Neuronal stem cell (in vitro differentiated cells): ENCODE data around the gene TTC16.

Experiments used
- DNase-seq: peaks from one replicate; pipeline ENCODE4 v3.0.0-alpha.2; 2013; ENCODE audit warnings: low spot score
- H2AFZ ChIP-seq: one replicate; pipeline ENCODE4 v1.6.1; 2013; ENCODE audit warnings: mild to moderate bottlenecking, low read length, inconsistent platforms
- H2AK5ac ChIP-seq: 2 replicates; pipeline ENCODE4 v1.6.1; 2013; ENCODE audit warnings: low read depth, mild to moderate bottlenecking, inconsistent platforms, low read length, moderate library complexity, mixed read lengths
- H2BK120ac ChIP-seq: 2 replicates; pipeline ENCODE4 v1.6.1; 2013; ENCODE audit warnings: low read depth, mild to moderate bottlenecking, inconsistent platforms, low read length, moderate library complexity, mixed read lengths
- H2BK12ac ChIP-seq: one replicate; pipeline ENCODE4 v1.6.1; 2013; ENCODE audit warnings: low read length, inconsistent platforms
- H2BK15ac ChIP-seq: 2 replicates; pipeline ENCODE4 v1.6.1; 2013; ENCODE audit warnings: mild to moderate bottlenecking, low read length, inconsistent platforms, mixed read lengths
- H2BK5ac ChIP-seq: one replicate; pipeline ENCODE4 v1.6.1; 2013; ENCODE audit warnings: inconsistent platforms, mild to moderate bottlenecking, low read length, moderate library complexity
- H3K14ac ChIP-seq: one replicate; pipeline ENCODE4 v1.6.1; 2013; ENCODE audit warnings: low read length, inconsistent platforms
- H3K18ac ChIP-seq: 2 replicates; pipeline ENCODE4 v1.6.1; 2013; ENCODE audit warnings: low read length, inconsistent platforms
- H3K23ac ChIP-seq: 2 replicates; pipeline ENCODE4 v1.6.1; 2013; ENCODE audit warnings: low read depth, mild to moderate bottlenecking, mixed read lengths, low read length, inconsistent platforms; ENCODE audit not compliant: poor library complexity
- H3K27ac ChIP-seq: replicated peaks from 3 replicates; pipeline ENCODE4 v1.5.1; 2013; ENCODE audit warnings: low read length, inconsistent platforms
- H3K27me3 ChIP-seq, 3 experiments: 2 replicates each; pipeline ENCODE4 v1.6.1; 2013; ENCODE audit warnings: low read length in 3 of 3, mild to moderate bottlenecking in 2 of 3, inconsistent platforms in 1 of 3, low read depth in 1 of 3, mixed read lengths in 1 of 3, moderate library complexity in 1 of 3; ENCODE audit not compliant: control insufficient read depth in 3 of 3, insufficient read depth in 3 of 3
- H3K36me3 ChIP-seq, 2 donors: replicated peaks in 1 of 2; 2 replicates each; pipeline ENCODE4 v1.6.1; 2013; ENCODE audit warnings: low read length in 2 of 2; ENCODE audit not compliant: control insufficient read depth in 2 of 2, insufficient read depth in 2 of 2
- H3K4ac ChIP-seq: 2 replicates; pipeline ENCODE4 v1.6.1; 2013; ENCODE audit warnings: inconsistent platforms, mild to moderate bottlenecking, low read length, moderate library complexity
- H3K4me1 ChIP-seq, 2 donors: 1 replicate in 1 of 2; 2 replicates in 1 of 2; pipeline ENCODE4 v1.6.1; 2013; ENCODE audit warnings: low read length in 2 of 2, low read depth in 1 of 2; ENCODE audit not compliant: control insufficient read depth in 2 of 2, insufficient read depth in 1 of 2
- H3K4me2 ChIP-seq: one replicate; pipeline ENCODE4 v1.6.1; 2013; ENCODE audit warnings: mild to moderate bottlenecking, low read length, inconsistent platforms; ENCODE audit not compliant: insufficient read depth, poor library complexity, severe bottlenecking
- H3K4me3 ChIP-seq, 2 donors: 2 replicates each; pipeline ENCODE4 v1.5.1; 2013; ENCODE audit warnings: low read length in 2 of 2, mild to moderate bottlenecking in 2 of 2, inconsistent platforms in 1 of 2, moderate library complexity in 1 of 2
- H3K79me1 ChIP-seq: one replicate; pipeline ENCODE4 v1.6.1; 2013; ENCODE audit warnings: low read depth, mild to moderate bottlenecking, inconsistent platforms, low read length, moderate library complexity
- H3K9ac ChIP-seq: one replicate; pipeline ENCODE4 v1.6.1; 2013; ENCODE audit warnings: mild to moderate bottlenecking, low read depth, low read length, inconsistent platforms; ENCODE audit not compliant: poor library complexity
- H3K9me3 ChIP-seq, 2 donors: replicated peaks in 1 of 2; 2 replicates each; pipeline versions ENCODE3 to v1.6.1; 2013; ENCODE audit warnings: low read length in 2 of 2, mild to moderate bottlenecking in 2 of 2, inconsistent platforms in 1 of 2, low read depth in 1 of 2, mixed read lengths in 1 of 2, moderate library complexity in 1 of 2; ENCODE audit not compliant: control insufficient read depth in 2 of 2, insufficient read depth in 1 of 2
- H4K8ac ChIP-seq: one replicate; pipeline ENCODE4 v1.6.1; 2013; ENCODE audit warnings: low read depth, mild to moderate bottlenecking, inconsistent platforms, low read length, moderate library complexity
- H4K91ac ChIP-seq: one replicate; pipeline ENCODE4 v1.6.1; 2013; ENCODE audit warnings: low read length, low read depth, mild to moderate bottlenecking, inconsistent platforms; ENCODE audit not compliant: poor library complexity
- WGBS, 2 donors: extraction: QIAGEN DNeasy Blood & Tissue Kit; methylation state at CpG; one replicate each; pipeline ENCODE4 v1.1.7; 2013; ENCODE audit warnings: missing lambda C conversion rate in 2 of 2, mixed read lengths in 1 of 2; ENCODE audit not compliant: insufficient read length in 2 of 2, insufficient replicate concordance in 1 of 2; ENCODE audit errors: extremely low coverage in 2 of 2; 5-methylcytosine and 5-hydroxymethylcytosine counted together

Gene TTC16

DNA sequence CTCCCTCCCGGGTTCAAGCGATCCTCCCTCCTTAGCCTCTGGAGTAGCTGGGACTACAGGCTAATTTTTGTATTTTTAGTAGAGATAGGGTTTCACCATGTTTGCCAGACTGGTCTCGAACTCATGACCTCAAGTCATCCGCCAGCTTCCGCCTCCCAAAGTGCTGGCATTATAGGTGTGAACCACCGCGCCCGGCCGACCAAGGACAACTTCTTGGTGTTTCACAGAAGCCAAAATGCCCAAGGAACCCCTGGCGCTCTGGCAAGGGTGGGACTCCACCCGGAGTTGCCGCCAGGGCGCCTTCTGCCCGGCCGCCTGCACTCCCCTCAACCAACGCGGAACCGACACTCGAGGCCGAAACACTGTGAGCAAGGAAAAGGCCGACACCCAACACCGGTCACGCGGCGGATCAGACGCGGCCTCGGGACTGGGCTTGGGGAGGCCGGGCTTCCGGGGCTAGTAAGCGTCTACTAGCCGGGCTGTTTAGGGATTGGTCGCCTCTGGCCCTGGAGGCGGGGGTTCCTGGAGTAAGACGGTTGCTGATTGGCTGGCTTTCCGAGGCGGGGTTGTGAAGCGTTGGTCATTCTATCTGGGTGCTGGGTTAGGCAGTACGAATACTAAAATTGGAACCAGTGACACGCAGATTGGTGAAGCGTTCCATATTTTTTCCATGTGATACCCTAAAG, 16.8 kb upstream of the TTC16 start:
- no peak overlapping the region for H3K27ac ChIP-seq
- DNase-seq, result peak; percentile 91

DNA sequence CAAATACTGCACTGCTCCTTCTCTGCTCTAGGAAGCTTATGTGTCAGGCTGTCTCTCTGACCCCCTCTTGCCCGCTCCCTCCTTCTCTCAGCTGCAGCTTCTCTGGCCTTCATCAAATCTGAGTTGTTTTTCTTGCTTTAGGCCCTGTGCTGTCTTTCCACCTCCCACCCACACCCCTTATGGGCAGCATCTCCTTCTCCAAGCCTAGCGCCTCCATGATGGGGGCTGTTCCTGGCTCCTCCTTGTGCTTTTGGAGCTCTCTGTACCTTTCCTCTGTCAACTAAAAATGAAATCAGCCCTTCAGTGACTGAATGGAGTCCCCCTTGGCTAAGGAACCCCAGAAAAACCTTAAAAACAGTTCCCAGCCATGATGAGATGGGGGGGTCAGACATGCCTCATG, 15.7 kb upstream of the TTC16 start:
- no peak overlapping the region for H4K91ac ChIP-seq
- H3K9ac ChIP-seq, result no peak overlapping the region
- peaks cover 0 to 4% of the 10 kb centered on the region in 2 donors for H3K4me1 ChIP-seq
- WGBS, 2 donors, result no CpG with 5 or more reads among the region's 2 CpGs
- no peak overlapping the region for H3K27ac ChIP-seq
- H2BK15ac ChIP-seq, result peak overlapping the region; percentile 9
- no peaks in the 10 kb centered on the region for H3K36me3 ChIP-seq
- no peaks in the 10 kb centered on the region for H3K27me3 ChIP-seq
- H2BK12ac ChIP-seq, result no peak overlapping the region
- H2AK5ac ChIP-seq, result peak overlapping the region; percentile 72
- no peak overlapping the region for H3K4ac ChIP-seq
- H4K8ac ChIP-seq, result no peak overlapping the region
- no peaks in the 10 kb centered on the region for H3K9me3 ChIP-seq
- no peak overlapping the region for H3K4me2 ChIP-seq
- no peak overlapping the region for H3K14ac ChIP-seq
- no peak overlapping the region for H3K23ac ChIP-seq
- no peak overlapping the region for H3K4me3 ChIP-seq
- H3K79me1 ChIP-seq, result no peaks in the 10 kb centered on the region
- H2BK5ac ChIP-seq, result no peak overlapping the region
- H3K18ac ChIP-seq, result no peak overlapping the region
- H2AFZ ChIP-seq, result no peak overlapping the region
- no peak for DNase-seq
- H2BK120ac ChIP-seq, result no peak overlapping the region

More for the DNA sequence above, 16.8 kb upstream of the TTC16 start:
- peak overlapping the region; percentile 75 for H3K23ac ChIP-seq
- H3K4me2 ChIP-seq, result peak overlapping the region; percentile 63
- no peak overlapping the region for H3K4ac ChIP-seq
- no peaks in the 10 kb centered on the region for H3K27me3 ChIP-seq
- H2BK120ac ChIP-seq, result no peak overlapping the region
- H2AFZ ChIP-seq, result no peak overlapping the region
- H2AK5ac ChIP-seq, result no peak overlapping the region
- WGBS, 2 donors, result no CpG with 5 or more reads among the region's 41 CpGs
- H3K79me1 ChIP-seq, result no peaks in the 10 kb centered on the region
- H3K4me3 ChIP-seq, result peak overlapping the region in 1 of 2 donors; percentile 77
- H3K9ac ChIP-seq, result peak overlapping the region; percentile 89
- no peaks in the 10 kb centered on the region for H3K36me3 ChIP-seq
- H4K8ac ChIP-seq, result peak overlapping the region; percentile 100
- H2BK5ac ChIP-seq, result no peak overlapping the region
- no peak overlapping the region for H2BK12ac ChIP-seq
- H3K18ac ChIP-seq, result peak overlapping the region; percentile 97
- no peak overlapping the region for H2BK15ac ChIP-seq
- H4K91ac ChIP-seq, result no peak overlapping the region
- no peaks in the 10 kb centered on the region for H3K9me3 ChIP-seq
- peaks cover 0 to 2% of the 10 kb centered on the region in 2 donors for H3K4me1 ChIP-seq
- H3K14ac ChIP-seq, result no peak overlapping the region

DNA sequence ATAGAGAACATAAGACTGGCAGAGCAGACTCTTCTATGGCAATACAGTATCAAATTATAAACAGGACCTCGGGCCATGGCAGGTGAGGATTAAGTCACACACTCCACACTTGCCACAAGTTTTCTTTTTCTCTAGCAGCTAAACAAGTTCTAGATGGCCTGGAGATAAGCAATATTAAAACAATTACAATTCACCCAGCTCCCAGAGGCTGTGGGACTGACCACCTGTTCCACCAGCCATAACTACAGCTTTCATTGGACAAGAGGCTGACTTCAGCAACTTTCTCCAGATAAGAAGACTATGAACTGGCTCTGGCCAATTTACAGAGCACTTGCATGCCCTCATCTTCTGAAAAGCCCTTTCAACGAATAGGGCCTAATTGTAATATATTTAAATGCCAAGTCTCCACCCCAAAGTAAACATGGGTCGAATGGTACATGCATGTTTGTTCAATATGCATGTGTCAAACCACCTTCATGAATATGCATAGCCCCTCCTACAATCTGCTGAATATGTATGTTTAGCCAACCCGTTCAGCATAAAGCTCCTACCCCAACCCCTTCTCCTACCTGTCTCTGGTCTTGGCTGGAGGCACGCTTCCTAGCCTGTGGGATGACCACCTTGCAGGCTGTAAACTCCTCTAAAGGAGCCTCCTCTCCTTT, 15.2 kb upstream of the TTC16 start:
- H3K4ac ChIP-seq, result no peak overlapping the region
- H3K9me3 ChIP-seq, result no peaks in the 10 kb centered on the region
- H2AK5ac ChIP-seq, result no peak overlapping the region
- WGBS, 2 donors, result no CpG with 5 or more reads among the region's 5 CpGs
- H3K23ac ChIP-seq, result no peak overlapping the region
- H2BK5ac ChIP-seq, result no peak overlapping the region
- H2BK120ac ChIP-seq, result no peak overlapping the region
- no peak overlapping the region for H3K18ac ChIP-seq
- H3K4me2 ChIP-seq, result no peak overlapping the region
- H3K4me3 ChIP-seq, result no peak overlapping the region
- no peak overlapping the region for H2BK12ac ChIP-seq
- no peak overlapping the region for H3K27ac ChIP-seq
- no peak overlapping the region for H2BK15ac ChIP-seq
- H4K91ac ChIP-seq, result no peak overlapping the region
- no peak overlapping the region for H3K9ac ChIP-seq
- H3K14ac ChIP-seq, result no peak overlapping the region
- no peaks in the 10 kb centered on the region for H3K36me3 ChIP-seq
- H3K27me3 ChIP-seq, result no peaks in the 10 kb centered on the region
- no peaks in the 10 kb centered on the region for H3K79me1 ChIP-seq
- no peak overlapping the region for H4K8ac ChIP-seq
- peaks cover 6 to 10% of the 10 kb centered on the region in 2 donors for H3K4me1 ChIP-seq
- no peak overlapping the region for H2AFZ ChIP-seq
- no peak for DNase-seq

DNA sequence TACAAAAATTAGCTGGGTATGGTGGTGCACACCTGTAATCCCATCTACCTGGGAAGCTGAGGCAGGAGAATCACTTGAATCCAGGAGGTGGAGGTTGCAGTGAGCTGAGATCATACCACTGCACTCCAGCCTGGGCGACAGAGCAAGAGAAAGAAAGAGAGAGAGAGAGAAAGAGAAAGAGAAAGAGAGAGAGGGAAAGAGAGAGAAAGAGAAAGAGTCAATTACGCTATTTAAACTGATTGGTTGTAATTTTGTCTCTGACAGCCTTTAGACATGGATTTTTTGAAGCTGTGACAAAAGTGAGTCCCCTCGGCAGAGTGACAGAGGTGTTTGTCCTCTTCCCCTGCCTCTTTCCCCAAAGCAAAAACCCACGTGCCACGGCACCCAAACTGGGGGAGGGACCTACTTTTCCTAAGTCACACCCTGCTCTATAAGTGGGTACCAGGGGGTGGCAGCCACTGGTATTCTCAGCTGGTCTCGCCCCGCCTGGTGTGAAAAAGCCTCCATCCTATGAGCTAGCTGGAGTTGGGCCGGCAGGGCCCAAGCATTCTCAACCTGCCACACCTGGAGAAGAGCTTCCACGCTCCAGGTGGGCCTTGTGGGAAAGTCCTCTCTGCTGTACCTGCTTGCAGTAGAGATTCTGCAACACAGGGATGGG, 12.5 kb upstream of the TTC16 start:
- Histone ChIP-seq H3K36me3 (no peaks in the 10 kb centered on the region), H4K8ac (no peak overlapping the region), H2AFZ (no peak overlapping the region)

More for the DNA sequence above, 12.5 kb upstream of the TTC16 start:
- H3K27me3 ChIP-seq, result no peaks in the 10 kb centered on the region
- H3K79me1 ChIP-seq, result no peaks in the 10 kb centered on the region
- peak overlapping the region; percentile 37 for H2BK15ac ChIP-seq
- H4K91ac ChIP-seq, result no peak overlapping the region
- no peak overlapping the region for H3K27ac ChIP-seq
- no peak overlapping the region for H3K23ac ChIP-seq
- H3K9ac ChIP-seq, result no peak overlapping the region
- peaks cover 7 to 12% of the 10 kb centered on the region in 2 donors for H3K4me1 ChIP-seq
- H3K9me3 ChIP-seq, result peaks cover 0 to 3% of the 10 kb centered on the region in 2 donors
- H3K4ac ChIP-seq, result no peak overlapping the region
- no peak for DNase-seq
- no peak overlapping the region for H3K14ac ChIP-seq
- no CpG with 5 or more reads among the region's 9 CpGs for WGBS, 2 donors
- H3K4me2 ChIP-seq, result no peak overlapping the region
- H2BK120ac ChIP-seq, result no peak overlapping the region
- no peak overlapping the region for H2BK12ac ChIP-seq
- no peak overlapping the region for H2AK5ac ChIP-seq
- H3K18ac ChIP-seq, result peak overlapping the region; percentile 28
- no peak overlapping the region for H3K4me3 ChIP-seq
- no peak overlapping the region for H2BK5ac ChIP-seq
